Kidney (tissue), 14 donors: ENCODE results near the gene SAV1. TPM values are rescaled to one million over a fixed set of nuclear protein-coding genes. Genes with fewer than 3 reads are reported as not detected.

ENCODE experiments used
- DNase-seq, 5 donors: peaks; one replicate each; pipeline ENCODE4 v3.0.0-alpha.2; 2013 to 2020
- FAIRE-seq: peaks from 2 replicates; lab custom pipeline; 2012; peaks lifted over from hg19 to GRCh38; lab: Jason Lieb, UNC
- H3K27ac ChIP-seq, 2 donors: one replicate each; pipeline ENCODE4 v1.7.0; 2013; ENCODE audit warnings: low read depth in 2 of 2, low read length in 2 of 2, inconsistent platforms in 1 of 2
- H3K27me3 ChIP-seq: one replicate; pipeline ENCODE4 v1.7.1; 2013; ENCODE audit warnings: low read length, inconsistent platforms; ENCODE audit not compliant: control insufficient read depth, insufficient read depth
- H3K36me3 ChIP-seq, 3 donors: one replicate each; pipeline versions ENCODE4 v1.7.0 to v1.7.1; 2013; ENCODE audit warnings: low read length in 3 of 3, control low read depth in 1 of 3, inconsistent platforms in 1 of 3; ENCODE audit not compliant: insufficient read depth in 3 of 3, control insufficient read depth in 2 of 3
- H3K4me1 ChIP-seq, 3 donors: one replicate each; pipeline versions ENCODE4 v1.7.0 to v1.7.1; 2013; ENCODE audit warnings: low read length in 3 of 3, inconsistent platforms in 1 of 3, low read depth in 1 of 3; ENCODE audit not compliant: control insufficient read depth in 2 of 3, insufficient read depth in 2 of 3
- H3K4me3 ChIP-seq, 3 donors: one replicate each; pipeline versions ENCODE4 v1.7.0 to v1.8.1; 2013; ENCODE audit warnings: low read length in 3 of 3, control low read depth in 1 of 3, inconsistent platforms in 1 of 3
- H3K9ac ChIP-seq, 3 donors: one replicate each; pipeline versions ENCODE4 v1.7.0 to v1.7.1; 2013; ENCODE audit warnings: low read length in 3 of 3, control low read depth in 1 of 3, inconsistent platforms in 1 of 3
- H3K9me3 ChIP-seq, 3 donors: one replicate each; pipeline versions ENCODE4 v1.7.0 to v1.7.1; 2013; ENCODE audit warnings: low read length in 3 of 3, control low read depth in 1 of 3, inconsistent platforms in 1 of 3; ENCODE audit not compliant: control insufficient read depth in 2 of 3, insufficient read depth in 1 of 3
- intact Hi-C: fragments of 100-400 bp; cut with DNase I; formaldehyde crosslinking; loops from one replicate; pipeline ENCODE4 v1.11.1; 2022
- polyA plus RNA-seq: library from polyadenylated mRNA; stranded (reverse); fragments of 350-450 nt; fragmentation: Illumina TruSeq; extraction: RNeasy Lipid Tissue Mini Kit (QIAGEN cat#74804); gene quantifications from one replicate; pipeline ENCODE4 v1.2.3, GENCODE V29; 2014; ENCODE audit warnings: low read depth, low replicate concordance; ENCODE audit not compliant: insufficient read depth
- total RNA-seq: library from RNA; stranded (reverse); fragmentation: NEBNext Ultra II Directional; extraction: Animal tissue kit (Norgen Biotek cat#: 25700); gene quantifications from one replicate; pipeline ENCODE4 v1.2.1, GENCODE V29; 2021
- TF ChIP-seq, protein P1 (sequence below): IDR thresholded peaks from 3 replicates; pipeline ENCODE4 v1.5.1; 2012; ENCODE audit warnings: mild to moderate bottlenecking, moderate library complexity, borderline replicate concordance; ENCODE audit not compliant: insufficient read depth; ENCODE audit errors: extremely low read depth
- donor health status: control.
- donor health status: control.
- donor health status: control.
- donor health status: control.
- donor health status: control.
- donor health status: DM: yes; HTN: yes; CAD: no.
- donor health status: Normal renal cell carcinoma (clear cell type).

SAV1 gene
- total and polyA plus RNA-seq, 2 donors from 2014 or later, result 18.5 to 36.9 TPM

DNA sequence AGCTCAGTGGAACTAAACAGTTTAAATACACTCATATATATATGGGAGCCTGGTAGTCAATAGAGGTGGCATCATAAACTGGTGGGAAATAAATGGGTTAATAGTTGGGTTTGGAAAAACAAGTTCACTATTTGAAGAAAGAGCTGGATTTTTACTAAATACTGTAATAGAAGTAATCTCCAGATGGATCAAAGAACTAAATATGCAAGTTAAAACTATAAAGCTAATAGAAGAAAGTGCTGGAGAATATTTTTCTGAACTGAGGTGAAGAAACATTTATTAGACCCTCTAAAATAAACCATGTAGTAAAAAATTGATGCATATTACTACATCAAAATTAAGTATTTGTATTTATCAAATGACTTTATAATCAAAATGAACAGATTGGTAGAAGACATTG lies 69.3 kb downstream of the SAV1 start:
- Histone ChIP-seq H3K4me1 (no peaks in the 10 kb centered on the region), H3K36me3 (no peaks in the 10 kb centered on the region), H3K4me3 (no peak overlapping the region), H3K27me3 (no peaks in the 10 kb centered on the region), H3K9ac (no peak overlapping the region), H3K27ac (no peak overlapping the region), H3K9me3 (no peaks in the 10 kb centered on the region)
- intact Hi-C loops, result no loop called here
- TF ChIP-seq, protein P1, sequence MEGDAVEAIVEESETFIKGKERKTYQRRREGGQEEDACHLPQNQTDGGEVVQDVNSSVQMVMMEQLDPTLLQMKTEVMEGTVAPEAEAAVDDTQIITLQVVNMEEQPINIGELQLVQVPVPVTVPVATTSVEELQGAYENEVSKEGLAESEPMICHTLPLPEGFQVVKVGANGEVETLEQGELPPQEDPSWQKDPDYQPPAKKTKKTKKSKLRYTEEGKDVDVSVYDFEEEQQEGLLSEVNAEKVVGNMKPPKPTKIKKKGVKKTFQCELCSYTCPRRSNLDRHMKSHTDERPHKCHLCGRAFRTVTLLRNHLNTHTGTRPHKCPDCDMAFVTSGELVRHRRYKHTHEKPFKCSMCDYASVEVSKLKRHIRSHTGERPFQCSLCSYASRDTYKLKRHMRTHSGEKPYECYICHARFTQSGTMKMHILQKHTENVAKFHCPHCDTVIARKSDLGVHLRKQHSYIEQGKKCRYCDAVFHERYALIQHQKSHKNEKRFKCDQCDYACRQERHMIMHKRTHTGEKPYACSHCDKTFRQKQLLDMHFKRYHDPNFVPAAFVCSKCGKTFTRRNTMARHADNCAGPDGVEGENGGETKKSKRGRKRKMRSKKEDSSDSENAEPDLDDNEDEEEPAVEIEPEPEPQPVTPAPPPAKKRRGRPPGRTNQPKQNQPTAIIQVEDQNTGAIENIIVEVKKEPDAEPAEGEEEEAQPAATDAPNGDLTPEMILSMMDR, result no peak
- no peak for FAIRE-seq
- DNase-seq, result no peak

DNA sequence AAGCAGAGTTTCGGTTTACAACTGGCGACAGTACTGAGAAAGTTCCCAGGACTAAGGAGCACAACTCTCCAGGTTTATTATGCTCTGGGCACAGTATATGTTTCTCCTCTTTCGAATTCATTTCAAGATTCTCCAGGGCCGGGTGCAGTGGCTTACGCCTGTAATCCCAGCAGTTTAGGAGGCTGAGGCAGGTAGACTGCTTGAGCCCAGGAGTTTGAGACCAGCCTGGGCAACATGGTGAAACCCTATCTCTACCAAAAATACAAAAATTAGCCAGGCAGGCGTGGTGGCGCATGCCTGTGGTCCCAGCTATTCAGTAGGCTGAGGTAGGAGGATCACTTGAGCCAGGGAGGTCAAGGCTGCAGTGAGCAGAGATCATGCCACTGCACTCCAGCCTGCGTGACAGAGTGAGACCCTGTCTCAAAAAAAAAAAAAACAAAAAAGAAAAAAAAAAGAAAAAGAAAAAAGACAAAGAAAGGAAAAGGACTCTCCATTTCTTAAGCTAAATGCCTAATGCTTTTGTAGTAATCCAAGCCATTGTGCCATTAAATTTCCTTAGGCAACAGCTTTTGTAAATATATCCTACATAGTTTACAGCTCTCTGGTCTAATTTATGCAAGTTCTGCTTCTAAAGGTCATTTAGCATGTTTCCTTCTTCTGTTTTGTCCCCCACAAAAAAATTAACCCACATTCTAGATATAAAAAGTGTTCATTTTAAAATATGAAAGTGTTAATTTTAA lies 73.4 kb downstream of the SAV1 start:
- TF ChIP-seq, protein P1, result no peak
- no peak for FAIRE-seq

DNA sequence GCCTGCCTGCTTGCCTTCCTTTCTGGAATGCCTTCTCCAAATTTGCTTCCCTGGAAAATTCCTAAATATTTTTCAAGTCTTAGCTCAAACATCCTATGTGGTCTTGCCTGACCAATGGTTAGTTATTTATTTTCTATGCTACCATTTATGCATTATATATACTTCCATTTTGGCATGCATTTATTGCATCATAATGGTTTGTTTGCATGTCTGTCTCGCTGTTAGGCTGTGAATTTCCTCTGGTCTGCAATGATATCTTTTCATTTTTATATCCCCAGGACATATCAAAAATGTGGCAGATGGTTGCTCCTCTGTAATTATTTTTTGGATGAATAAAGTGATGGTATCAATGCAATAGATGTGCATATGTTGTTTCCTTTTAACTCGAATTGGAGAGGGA lies 77.6 kb downstream of the SAV1 start:
- TF ChIP-seq, protein P1, result no peak
- Histone ChIP-seq H3K4me1 (no peaks in the 10 kb centered on the region), H3K9me3 (no peaks in the 10 kb centered on the region), H3K27ac (no peak overlapping the region), H3K9ac (no peak overlapping the region), H3K27me3 (no peaks in the 10 kb centered on the region), H3K4me3 (no peak overlapping the region), H3K36me3 (no peaks in the 10 kb centered on the region)
- no peak for DNase-seq
- intact Hi-C loops, result no loop called here
- FAIRE-seq, result no peak

More for the DNA sequence above, 73.4 kb downstream of the SAV1 start:
- Histone ChIP-seq H3K9me3 (no peaks in the 10 kb centered on the region), H3K4me3 (no peak overlapping the region), H3K9ac (no peak overlapping the region), H3K4me1 (no peaks in the 10 kb centered on the region), H3K27me3 (no peaks in the 10 kb centered on the region), H3K27ac (no peak overlapping the region), H3K36me3 (no peaks in the 10 kb centered on the region)
- DNase-seq, result peak in 3 of 5 donors; percentile 24 to 31 (median 25)
- intact Hi-C loops, result no loop called here

Other genes with a start within 250 kb of the SAV1 start
- gene MAP4K5, start 135.7 kb downstream of the SAV1 start, total RNA-seq, result 47.8 TPM
- 9.4 TPM for gene MAP4K5, start 135.7 kb downstream of the SAV1 start, polyA plus RNA-seq
- 5.9 TPM for gene ATL1, start 108.2 kb downstream of the SAV1 start, total RNA-seq
- gene ATL1, start 108.2 kb downstream of the SAV1 start, polyA plus RNA-seq, result 4.0 TPM
- 40.0 TPM for gene NIN, start 162.9 kb upstream of the SAV1 start, total RNA-seq
- 3.6 TPM for gene NIN, start 162.9 kb upstream of the SAV1 start, polyA plus RNA-seq
- not detected for gene ABHD12B, start 203.7 kb upstream of the SAV1 start, total RNA-seq
- gene ABHD12B, start 203.7 kb upstream of the SAV1 start, polyA plus RNA-seq, result 0.88 TPM